A549 (cell line): ENCODE measurements around the gene PCDHA6. TPM values are rescaled to one million over a fixed set of nuclear protein-coding genes. Genes with fewer than 3 reads are reported as not detected.

Experiments used
- ATAC-seq, 2 experiments: fragments of 200-7000 bp in 1 of 2; fragments of >200 bp in 1 of 2; cut with Nextera tagmentation in 1 of 2; cut with Tn5 transposase in 1 of 2; 3 replicates each; pipeline versions ENCODE4 v1.8.0 to v1.9.1; 2018 to 2020; ENCODE audit warnings: mild to moderate bottlenecking in 1 of 2, moderate library complexity in 1 of 2
- CTCF ChIA-PET: fragments of 300-600 bp; sonication (Branson Sonifier 250); formaldehyde crosslinking; extraction: SDS; loops from one replicate; lab custom pipeline; 2021; ENCODE audit warnings: antibody characterized with exemption, inconsistent platforms; lab: Yijun Ruan, JAX
- POLR2A ChIA-PET: fragments of 350-600 bp; formaldehyde crosslinking; extraction: SDS; loops from one replicate; lab custom pipeline; 2021; ENCODE audit warnings: antibody characterized with exemption, inconsistent platforms; lab: Yijun Ruan, JAX
- DNase-seq, 2 experiments: peaks; one replicate each; pipeline versions ENCODE4 v3.0.0 to v3.0.0-alpha.2; 2011 to 2016; ENCODE audit warnings: low read depth in 1 of 2, low spot score in 1 of 2
- FAIRE-seq: peaks from 2 replicates; lab custom pipeline; 2011; peaks lifted over from hg19 to GRCh38; lab: Jason Lieb, UNC
- H3K27ac ChIP-seq, 2 experiments: fragments of >200 bp; sonication (Bioruptor Twin); formaldehyde crosslinking; 3 replicates each; pipeline ENCODE4 v1.5.1; 2016 to 2017
- H3K4me1 ChIP-seq: fragments of >200 bp; sonication (Bioruptor Twin); formaldehyde crosslinking; 3 replicates; pipeline ENCODE4 v1.6.1; 2016
- H3K4me2 ChIP-seq: fragments of >200 bp; sonication (Bioruptor Twin); formaldehyde crosslinking; 3 replicates; pipeline ENCODE4 v1.6.1; 2016
- H3K4me3 ChIP-seq: fragments of >200 bp; sonication (Bioruptor Twin); formaldehyde crosslinking; 3 replicates; pipeline ENCODE4 v1.5.1; 2016
- H3K9me3 ChIP-seq: fragments of >200 bp; sonication (Bioruptor Twin); formaldehyde crosslinking; 3 replicates; pipeline ENCODE4 v1.6.1; 2016
- CBX2 ChIP-seq: fragments of 200-600 bp; sonication (generic); IDR thresholded peaks from 2 replicates; pipeline ENCODE4 v1.6.1; 2016; ENCODE audit warnings: low read depth, mild to moderate bottlenecking, borderline replicate concordance
- EHMT2 ChIP-seq: fragments of 200-600 bp; sonication (generic); IDR thresholded peaks from 2 replicates; pipeline ENCODE4 v1.6.1; 2016; ENCODE audit warnings: antibody characterized with exemption, low read depth, mild to moderate bottlenecking, moderate library complexity
- FOSB ChIP-seq: fragments of 250-450 bp; sonication (Bioruptor Pico); IDR thresholded peaks from 2 replicates; pipeline ENCODE4 v1.5.0; 2020; ENCODE audit warnings: mild to moderate bottlenecking, moderate library complexity
- GATA3 ChIP-seq: IDR thresholded peaks from 2 replicates; pipeline ENCODE4 v1.6.1; 2012; ENCODE audit warnings: borderline replicate concordance
- JUNB ChIP-seq: fragments of >200 bp; sonication (Bioruptor Twin); formaldehyde crosslinking; IDR thresholded peaks from 2 replicates; pipeline ENCODE4 v1.6.1; 2016
- MAFK ChIP-seq: fragments of 450-650 bp; IDR thresholded peaks from 2 replicates; pipeline ENCODE4 v1.6.1; 2014; ENCODE audit not compliant: partially characterized antibody
- POLR2AphosphoS2 ChIP-seq: conservative IDR thresholded peaks from 2 replicates; pipeline ENCODE4 v1.6.1; 2012; ENCODE audit warnings: low read length, improper control_type of control experiment, inconsistent platforms
- RAD21 ChIP-seq, 2 experiments: fragments of >200 bp in 1 of 2; sonication (Bioruptor Twin) in 1 of 2; formaldehyde crosslinking in 1 of 2; IDR thresholded peaks in 1 of 2; conservative IDR thresholded peaks in 1 of 2; 2 replicates in 1 of 2; 3 replicates in 1 of 2; pipeline ENCODE4 v1.6.1; 2012 to 2018; ENCODE audit warnings: inconsistent platforms in 1 of 2
- RFX5 ChIP-seq: fragments of 450-650 bp; IDR thresholded peaks from 2 replicates; pipeline ENCODE4 v1.7.1; 2014; ENCODE audit warnings: antibody characterized with exemption, mild to moderate bottlenecking, moderate library complexity
- RNF2 ChIP-seq: fragments of 200-600 bp; sonication (generic); IDR thresholded peaks from 2 replicates; pipeline ENCODE4 v1.6.1; 2016; ENCODE audit warnings: low read depth, mild to moderate bottlenecking, antibody characterized with exemption, moderate library complexity, borderline replicate concordance
- SMC3 ChIP-seq: fragments of >200 bp; sonication (Bioruptor Twin); formaldehyde crosslinking; IDR thresholded peaks from 3 replicates; pipeline ENCODE4 v1.6.1; 2018; ENCODE audit warnings: inconsistent platforms
- ZC3H11A ChIP-seq: fragments of 450-650 bp; IDR thresholded peaks from 2 replicates; pipeline ENCODE4 v1.6.1; 2014; ENCODE audit warnings: antibody characterized with exemption, mild to moderate bottlenecking
- ZNF302 ChIP-seq: fragments of 250-450 bp; sonication (Bioruptor Pico); IDR thresholded peaks from 2 replicates; pipeline ENCODE4 v1.9.0; 2021; ENCODE audit warnings: inconsistent platforms, mild to moderate bottlenecking, moderate library complexity
- ZSCAN20 ChIP-seq: fragments of 250-450 bp; sonication (Bioruptor Pico); IDR thresholded peaks from 2 replicates; pipeline ENCODE4 v1.8.0; 2022; ENCODE audit warnings: mild to moderate bottlenecking, moderate library complexity
- WGBS: methylation state at CpG from one replicate; pipeline ENCODE4 v1.1.6; 2017; ENCODE audit errors: missing lambda C conversion rate; 5-methylcytosine and 5-hydroxymethylcytosine counted together
- polyA plus RNA-seq, 4 experiments: library from polyadenylated mRNA; depleted of rRNA in 3 of 4; stranded (reverse); fragments of >200 nt; fragmentation: RNase III in 1 of 4; extraction: RNeasy Plus Mini Kit Qiagen cat#74134 plus additional on column Dnase treatment in 1 of 4; gene quantifications; 2 replicates in 3 of 4; 3 replicates in 1 of 4; pipeline ENCODE4 v1.2.3, GENCODE V29; 2011 to 2017
- TF ChIP-seq, protein P1 (sequence below): fragments of 200-600 bp; sonication (generic); IDR thresholded peaks from 2 replicates; pipeline ENCODE4 v1.6.1; 2016; ENCODE audit warnings: antibody characterized with exemption, mild to moderate bottlenecking, moderate library complexity
- TF ChIP-seq, protein P2 (sequence below): fragments of >200 bp; sonication (Bioruptor Twin); formaldehyde crosslinking; IDR thresholded peaks from 2 replicates; pipeline ENCODE4 v1.6.1; 2016
- TF ChIP-seq, protein P3 (sequence below): fragments of >200 bp; sonication (Bioruptor Twin); formaldehyde crosslinking; IDR thresholded peaks from 3 replicates; pipeline ENCODE4 v1.5.1; 2016
- TF ChIP-seq, protein P4 (sequence below): IDR thresholded peaks from 2 replicates; pipeline ENCODE4 v1.6.1; 2012
- TF ChIP-seq, protein P5 (sequence below): fragments of 150-350 bp; IDR thresholded peaks from 2 replicates; pipeline ENCODE4 v1.6.1; 2014; ENCODE audit warnings: low read depth, mild to moderate bottlenecking, low read length

PCDHA6 gene
- polyA plus RNA-seq, 2 of the 4 experiments (the other 2 are of a cell fraction) = 0.04 to 0.16 TPM

DNA sequence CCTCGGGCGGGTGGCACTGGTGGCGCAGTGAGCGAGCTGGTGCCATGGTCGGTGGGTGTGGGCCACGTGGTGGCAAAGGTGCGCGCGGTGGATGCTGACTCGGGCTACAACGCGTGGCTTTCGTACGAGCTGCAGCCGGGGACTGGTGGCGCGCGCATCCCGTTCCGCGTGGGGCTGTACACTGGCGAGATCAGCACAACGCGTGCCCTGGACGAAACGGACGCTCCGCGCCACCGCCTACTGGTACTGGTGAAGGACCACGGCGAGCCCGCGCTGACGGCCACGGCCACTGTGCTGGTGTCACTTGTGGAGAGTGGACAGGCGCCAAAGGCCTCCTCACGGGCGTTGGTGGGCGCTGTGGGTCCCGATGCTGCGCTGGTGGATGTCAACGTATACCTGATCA is 18.9 kb upstream of the PCDHA6 start (continued):
- TF ChIP-seq, protein P1, sequence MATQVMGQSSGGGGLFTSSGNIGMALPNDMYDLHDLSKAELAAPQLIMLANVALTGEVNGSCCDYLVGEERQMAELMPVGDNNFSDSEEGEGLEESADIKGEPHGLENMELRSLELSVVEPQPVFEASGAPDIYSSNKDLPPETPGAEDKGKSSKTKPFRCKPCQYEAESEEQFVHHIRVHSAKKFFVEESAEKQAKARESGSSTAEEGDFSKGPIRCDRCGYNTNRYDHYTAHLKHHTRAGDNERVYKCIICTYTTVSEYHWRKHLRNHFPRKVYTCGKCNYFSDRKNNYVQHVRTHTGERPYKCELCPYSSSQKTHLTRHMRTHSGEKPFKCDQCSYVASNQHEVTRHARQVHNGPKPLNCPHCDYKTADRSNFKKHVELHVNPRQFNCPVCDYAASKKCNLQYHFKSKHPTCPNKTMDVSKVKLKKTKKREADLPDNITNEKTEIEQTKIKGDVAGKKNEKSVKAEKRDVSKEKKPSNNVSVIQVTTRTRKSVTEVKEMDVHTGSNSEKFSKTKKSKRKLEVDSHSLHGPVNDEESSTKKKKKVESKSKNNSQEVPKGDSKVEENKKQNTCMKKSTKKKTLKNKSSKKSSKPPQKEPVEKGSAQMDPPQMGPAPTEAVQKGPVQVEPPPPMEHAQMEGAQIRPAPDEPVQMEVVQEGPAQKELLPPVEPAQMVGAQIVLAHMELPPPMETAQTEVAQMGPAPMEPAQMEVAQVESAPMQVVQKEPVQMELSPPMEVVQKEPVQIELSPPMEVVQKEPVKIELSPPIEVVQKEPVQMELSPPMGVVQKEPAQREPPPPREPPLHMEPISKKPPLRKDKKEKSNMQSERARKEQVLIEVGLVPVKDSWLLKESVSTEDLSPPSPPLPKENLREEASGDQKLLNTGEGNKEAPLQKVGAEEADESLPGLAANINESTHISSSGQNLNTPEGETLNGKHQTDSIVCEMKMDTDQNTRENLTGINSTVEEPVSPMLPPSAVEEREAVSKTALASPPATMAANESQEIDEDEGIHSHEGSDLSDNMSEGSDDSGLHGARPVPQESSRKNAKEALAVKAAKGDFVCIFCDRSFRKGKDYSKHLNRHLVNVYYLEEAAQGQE = no peak
- TF ChIP-seq EHMT2 (no peak), CBX2 (no peak)
- TF ChIP-seq, all 56 proteins: peak for 0

DNA sequence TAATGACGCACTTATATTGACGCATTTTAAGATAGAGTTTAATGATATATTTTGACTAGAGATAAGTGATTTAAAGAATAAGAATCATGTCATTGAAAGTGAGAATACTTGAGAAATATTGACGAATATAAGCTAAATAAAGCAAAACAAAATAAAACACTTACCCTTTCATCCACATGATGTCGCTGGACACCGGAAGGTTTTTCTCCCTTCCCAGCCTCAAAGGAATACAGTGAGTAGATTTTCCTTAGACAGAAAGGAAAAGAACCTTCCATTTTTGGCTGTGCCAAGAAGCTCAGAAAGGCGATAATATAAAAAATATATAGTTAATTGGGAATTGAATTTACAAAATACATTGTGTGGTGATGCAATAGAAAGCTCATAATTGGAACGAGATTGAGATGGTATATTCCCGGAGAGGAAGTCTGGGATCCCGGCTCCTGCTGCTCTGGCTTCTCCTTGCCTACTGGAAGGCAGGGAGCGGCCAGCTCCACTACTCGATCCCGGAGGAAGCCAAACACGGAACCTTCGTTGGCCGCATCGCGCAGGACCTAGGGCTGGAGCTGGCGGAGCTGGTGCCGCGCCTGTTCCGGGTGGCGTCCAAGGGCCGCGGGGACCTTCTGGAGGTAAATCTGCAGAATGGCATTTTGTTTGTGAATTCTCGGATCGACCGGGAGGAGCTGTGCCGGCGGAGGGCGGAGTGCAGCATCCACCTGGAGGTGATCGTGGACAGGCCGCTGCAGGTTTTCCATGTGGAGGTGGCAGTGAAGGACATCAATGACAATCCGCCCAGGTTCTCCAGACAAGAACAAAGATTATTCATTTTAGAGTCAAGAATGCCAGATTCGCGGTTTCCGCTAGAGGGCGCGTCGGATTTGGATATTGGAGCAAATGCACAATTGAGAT is 6.1 kb upstream of the PCDHA6 start, which contains the start of gene PCDHA5:
TSS of gene PCDHA5 (plus strand) at position 239 of the 906 bp plus-strand sequence.
- WGBS = 16% methylated on average over 39 of the region's 39 CpGs
- H3K4me3 ChIP-seq = peak within 1 kb of the TSS; percentile 57

More for the DNA sequence above, 6.1 kb upstream of the PCDHA6 start, which contains the start of gene PCDHA5:
- Histone ChIP-seq H3K9me3 (no peaks in the 10 kb centered on the region), H3K27ac (peak within 1 kb of the TSS; percentile 53 to 74), H3K4me1 (no peaks in the 10 kb centered on the region), H3K4me2 (peak within 1 kb of the TSS; percentile 70)
- FAIRE-seq (peak; percentile 85), ATAC-seq (peak; percentile 85 to 92), DNase-seq (peak; percentile 69 to 73)
- peak; percentile 43 to 65; a peak in 4 of 5 replicates for TF ChIP-seq RAD21 (conservative IDR thresholded peaks at IDR 0.05 in 1 of 2, IDR thresholded peaks at IDR 0.05 in 1 of 2)
- TF ChIP-seq, protein P2, sequence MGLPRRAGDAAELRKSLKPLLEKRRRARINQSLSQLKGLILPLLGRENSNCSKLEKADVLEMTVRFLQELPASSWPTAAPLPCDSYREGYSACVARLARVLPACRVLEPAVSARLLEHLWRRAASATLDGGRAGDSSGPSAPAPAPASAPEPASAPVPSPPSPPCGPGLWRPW = no peak
- no peak for TF ChIP-seq JUNB
- no peak for TF ChIP-seq RFX5
- TF ChIP-seq SMC3 = peak; percentile 41; the same call in 1 of the 3 replicates
- TF ChIP-seq ZC3H11A = no peak
- TF ChIP-seq ZSCAN20 (CRISPR knock-in tag) = no peak
- no peak for TF ChIP-seq FOSB (CRISPR knock-in tag)
- TF ChIP-seq CBX2 = no peak
- TF ChIP-seq POLR2AphosphoS2 = no peak
- TF ChIP-seq, protein P3, sequence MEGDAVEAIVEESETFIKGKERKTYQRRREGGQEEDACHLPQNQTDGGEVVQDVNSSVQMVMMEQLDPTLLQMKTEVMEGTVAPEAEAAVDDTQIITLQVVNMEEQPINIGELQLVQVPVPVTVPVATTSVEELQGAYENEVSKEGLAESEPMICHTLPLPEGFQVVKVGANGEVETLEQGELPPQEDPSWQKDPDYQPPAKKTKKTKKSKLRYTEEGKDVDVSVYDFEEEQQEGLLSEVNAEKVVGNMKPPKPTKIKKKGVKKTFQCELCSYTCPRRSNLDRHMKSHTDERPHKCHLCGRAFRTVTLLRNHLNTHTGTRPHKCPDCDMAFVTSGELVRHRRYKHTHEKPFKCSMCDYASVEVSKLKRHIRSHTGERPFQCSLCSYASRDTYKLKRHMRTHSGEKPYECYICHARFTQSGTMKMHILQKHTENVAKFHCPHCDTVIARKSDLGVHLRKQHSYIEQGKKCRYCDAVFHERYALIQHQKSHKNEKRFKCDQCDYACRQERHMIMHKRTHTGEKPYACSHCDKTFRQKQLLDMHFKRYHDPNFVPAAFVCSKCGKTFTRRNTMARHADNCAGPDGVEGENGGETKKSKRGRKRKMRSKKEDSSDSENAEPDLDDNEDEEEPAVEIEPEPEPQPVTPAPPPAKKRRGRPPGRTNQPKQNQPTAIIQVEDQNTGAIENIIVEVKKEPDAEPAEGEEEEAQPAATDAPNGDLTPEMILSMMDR = peak; percentile 63
- TF ChIP-seq ZNF302 (CRISPR knock-in tag) = no peak
- TF ChIP-seq MAFK = peak; percentile 51
- TF ChIP-seq, protein P4, sequence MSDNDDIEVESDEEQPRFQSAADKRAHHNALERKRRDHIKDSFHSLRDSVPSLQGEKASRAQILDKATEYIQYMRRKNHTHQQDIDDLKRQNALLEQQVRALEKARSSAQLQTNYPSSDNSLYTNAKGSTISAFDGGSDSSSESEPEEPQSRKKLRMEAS = peak; percentile 28; the same call in 1 of the 2 replicates
- TF ChIP-seq RNF2 = no peak
- no peak for TF ChIP-seq GATA3
- TF ChIP-seq, protein P5, sequence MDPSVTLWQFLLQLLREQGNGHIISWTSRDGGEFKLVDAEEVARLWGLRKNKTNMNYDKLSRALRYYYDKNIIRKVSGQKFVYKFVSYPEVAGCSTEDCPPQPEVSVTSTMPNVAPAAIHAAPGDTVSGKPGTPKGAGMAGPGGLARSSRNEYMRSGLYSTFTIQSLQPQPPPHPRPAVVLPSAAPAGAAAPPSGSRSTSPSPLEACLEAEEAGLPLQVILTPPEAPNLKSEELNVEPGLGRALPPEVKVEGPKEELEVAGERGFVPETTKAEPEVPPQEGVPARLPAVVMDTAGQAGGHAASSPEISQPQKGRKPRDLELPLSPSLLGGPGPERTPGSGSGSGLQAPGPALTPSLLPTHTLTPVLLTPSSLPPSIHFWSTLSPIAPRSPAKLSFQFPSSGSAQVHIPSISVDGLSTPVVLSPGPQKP = no peak
- ChIA-PET POLR2A (interaction anchor here (1.2 to 1.8 kb wide), 2 partner anchors 105 to 219 kb away, joined by 5 to 17 read pairs; partner anchors contain the start of gene PCDHAC1), CTCF (interaction anchor here (0.6 to 4.8 kb wide), 44 partner anchors 12 to 593 kb away, joined by 3 to 74 read pairs (median 4); partner anchors contain the start of genes PCDHA12, PCDHA2, PCDHA3 and PCDHA4)
